Measurements from ENCODE around the gene COP1. TPM values are rescaled to one million over a fixed set of nuclear protein-coding genes. Genes with fewer than 3 reads are reported as not detected.

The COP1 gene
- 35.0 and 44.4 TPM in 2 replicates for total RNA-seq (2012; rRNA removed)
- polyA plus RNA-seq (2012; rRNA removed) = 12.8 and 17.8 TPM in 2 replicates
- 4.6 and 5.4 TPM in 2 replicates for polyA plus RNA-seq (2012; cell fraction: cytosol; rRNA removed)
- 3.6 and 10.8 TPM in 2 replicates for polyA plus RNA-seq (2012; cell fraction: nucleus; rRNA removed; ENCODE audit: low replicate concordance)
- Bru-seq, nascent RNA = percentile 92 among the genes with signal in this experiment
- percentile 84 among the genes with signal in this experiment for BruChase-seq, experiment 1, labeled RNA remaining after a 6-hour chase
- percentile 86 among the genes with signal in this experiment for BruChase-seq, experiment 2, labeled RNA remaining after a 2-hour chase
- long read RNA-seq, transcript COP1-201 (19 exons, 2,124 nt) = minor isoform, 5 of 134 reads
- long read RNA-seq, transcript COP1-204 (20 exons, 3,033 nt) = major isoform, 62 of 134 reads
- long read RNA-seq, partial matches to known transcripts = 4 of 134 reads
- long read RNA-seq, other reads (novel, unspliced or antisense) = 61 of 134 reads

DNA sequence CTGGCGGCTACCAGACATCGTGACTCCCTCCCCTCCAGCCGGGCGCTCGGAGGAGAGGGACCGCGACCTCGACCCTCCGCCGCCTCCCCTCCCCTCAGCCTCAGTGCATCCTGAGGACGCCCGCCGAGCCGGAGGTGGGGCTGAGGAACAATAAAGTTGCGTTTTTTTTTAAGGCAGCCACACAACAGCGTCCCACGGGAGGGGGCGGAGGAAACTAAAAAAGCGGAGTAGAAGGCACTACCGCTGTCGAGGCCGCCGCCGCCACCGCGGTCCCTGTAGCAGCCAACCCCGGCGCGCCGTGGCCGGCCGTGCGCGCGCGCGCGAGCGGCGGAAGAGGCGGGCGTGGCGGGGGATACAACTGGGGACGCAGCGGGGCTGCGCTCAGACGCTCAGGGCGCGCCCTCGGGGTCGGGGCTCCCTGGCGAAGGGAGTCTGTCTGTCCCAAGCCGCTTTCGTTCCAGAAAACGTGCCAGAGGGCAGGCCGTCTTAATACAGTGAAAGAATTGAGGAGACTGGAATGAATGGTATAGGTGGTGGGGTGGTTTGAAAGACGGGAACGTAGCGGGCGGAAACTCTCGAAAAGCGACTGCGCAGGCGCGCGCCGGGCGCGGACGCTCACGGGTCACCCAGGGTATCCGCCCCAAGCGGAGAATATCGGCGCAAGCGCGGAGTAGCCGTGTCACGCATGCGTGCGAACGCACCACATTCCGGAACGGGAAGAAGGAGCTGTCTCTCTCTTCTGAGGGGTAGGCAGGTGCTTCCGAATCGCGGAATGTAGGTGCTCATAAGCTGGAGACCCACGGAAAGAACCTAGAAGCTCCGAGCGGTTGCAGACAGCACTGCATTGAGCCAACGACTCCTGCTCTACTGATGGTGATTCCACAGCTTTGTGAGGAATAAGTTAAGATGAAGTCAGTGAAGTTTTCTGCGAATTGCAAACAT, at the start of gene COP1:
COP1 (minus strand) TSS at position 326 of the 942 bp plus-strand sequence; CDS start at position 18, 308 bp downstream.
- peak within 1 kb of the TSS; percentile 91 for H3K27ac ChIP-seq (ENCODE audit: insufficient read depth, low read length)
- no peaks in the 10 kb centered on the region for H3K27me3 ChIP-seq (ENCODE audit: control insufficient read depth, insufficient read depth, low read length)
- H2BK5ac ChIP-seq (ENCODE audit: low read depth, low read length, poor library complexity, severe bottlenecking) = peak within 1 kb of the TSS; percentile 77
- peak within 1 kb of the TSS; percentile 80 to 95 for H4K8ac ChIP-seq (ENCODE audit: low read depth in 2 of 2, low read length in 2 of 2)
- intact Hi-C loops (cut with micrococcal nuclease) (loop anchor here (2.0 to 5.0 kb wide), 3 partner anchors 90 to 1055 kb away; no protein-coding TSS in a partner anchor), in situ Hi-C loops (cut with MboI; ENCODE audit: low sequenced_read_pairs) (no loop called here), dilution Hi-C loops (cut with HindIII; ENCODE audit: low sequenced_read_pairs, unreplicated experiment) (no loop called here)
- WGBS, 2 experiments (ENCODE audit: extremely low coverage in 2 of 2, insufficient read length in 1 of 2) = 0% methylated on average over 50 of the region's 92 CpGs; no CpG with 5 or more reads in 1 of the 2 experiments
- ChIA-PET POLR2A (ENCODE audit: unreplicated experiment) (interaction anchor here (0.5 to 1.0 kb wide), 6 partner anchors 11 to 322 kb away, joined by 3 to 6 read pairs (median 3); no protein-coding TSS in a partner anchor), CTCF (interaction anchor here (0.6 to 1.1 kb wide), 4 partner anchors 87 to 135 kb away, joined by 3 to 4 read pairs (median 4); no protein-coding TSS in a partner anchor)
- H4K20me1 ChIP-seq (ENCODE audit: insufficient read depth, low read length) = peaks cover 32% of the 10 kb centered on the region
- H3K4me3 ChIP-seq (ENCODE audit: insufficient read depth, low read depth, low read length) = peak within 1 kb of the TSS; percentile 76
- H3K56ac ChIP-seq (ENCODE audit: extremely low read depth, insufficient read depth, low read length) = peak within 1 kb of the TSS; percentile 87
- no peaks in the 10 kb centered on the region for H3K36me3 ChIP-seq (ENCODE audit: control insufficient read depth, insufficient read depth, low read length)
- no TSS peak for BruUV-seq (replicated peaks)
- H4K5ac ChIP-seq (ENCODE audit: low read depth, low read length) = peak within 1 kb of the TSS; percentile 84
- peak within 1 kb of the TSS; percentile 84 for H3K4ac ChIP-seq (ENCODE audit: low read depth, low read length)
- peak within 1 kb of the TSS; percentile 86 for H3K23ac ChIP-seq (ENCODE audit: low read depth, low read length)
- TF ChIP-seq POLR2A (IDR thresholded peaks at IDR 0.05; ENCODE audit: low read depth, low read length) (peak; percentile 91), RAD21 (IDR thresholded peaks at IDR 0.05; ENCODE audit: low read length) (no peak), CEBPB (IDR thresholded peaks at IDR 0.05; ENCODE audit: low read depth, low read length) (no peak), BHLHE40 (IDR thresholded peaks at IDR 0.05; ENCODE audit: low read depth, low read length) (peak; percentile 10; the same call in 1 of the 2 replicates), NFE2L2 (IDR thresholded peaks at IDR 0.05; ENCODE audit: low read depth, low read length) (no peak), CHD1 (IDR thresholded peaks at IDR 0.05; ENCODE audit: low read depth, low read length) (0 out of 2 replicates have a peak, but pooled peaks have one; percentile 37), MXI1 (IDR thresholded peaks at IDR 0.05; ENCODE audit: borderline replicate concordance, low read depth, low read length) (peak; percentile 79), MAZ (IDR thresholded peaks at IDR 0.05; ENCODE audit: borderline replicate concordance, low read depth, low read length) (peak; percentile 68; the same call in 1 of the 2 replicates)
- peak within 1 kb of the TSS; percentile 24 for H3K18ac ChIP-seq (ENCODE audit: low read depth, low read length)
- peaks cover 8 to 13% of the 10 kb centered on the region in 2 experiments; a peak in 2 of 4 replicates for H3K79me1 ChIP-seq (ENCODE audit: low read depth in 1 of 2, low read length in 2 of 2)
- peak within 1 kb of the TSS; percentile 96 for H2AK9ac ChIP-seq (replicated peaks; ENCODE audit: low read depth, low read length, poor library complexity)
- H3K9me3 ChIP-seq (ENCODE audit: control insufficient read depth, insufficient read depth, low read length) = no peaks in the 10 kb centered on the region
- H2AK5ac ChIP-seq (ENCODE audit: low read depth, low read length) = peak within 1 kb of the TSS; percentile 79
- H3K9ac ChIP-seq (ENCODE audit: low read depth, low read length) = peak within 1 kb of the TSS; percentile 98
- H3K9me1 ChIP-seq (ENCODE audit: insufficient read depth, low read length) = peaks cover 3% of the 10 kb centered on the region; the same call in 1 of the 2 replicates
- DNase-seq (peak; percentile 93), ATAC-seq (ENCODE audit: low read depth) (peak; percentile 92)
- H3K4me1 ChIP-seq (ENCODE audit: control insufficient read depth, insufficient read depth, low read length) = peaks cover 3% of the 10 kb centered on the region; the same call in 1 of the 2 replicates
- peak within 1 kb of the TSS; percentile 97 for H2AFZ ChIP-seq (replicated peaks; ENCODE audit: low read length, poor library complexity)
- peak within 1 kb of the TSS; percentile 92 for H3K14ac ChIP-seq (replicated peaks; ENCODE audit: low read depth, low read length)
- peak within 1 kb of the TSS; percentile 94 for H4K91ac ChIP-seq (ENCODE audit: insufficient read depth, low read depth, low read length)
- H2BK15ac ChIP-seq (ENCODE audit: low read depth, low read length) = no peak within 1 kb of the TSS
- H3K4me2 ChIP-seq (ENCODE audit: low read depth, low read length) = peak within 1 kb of the TSS; percentile 87
- no peak within 1 kb of the TSS for H2BK20ac ChIP-seq (ENCODE audit: low read depth, low read length)
- peak within 1 kb of the TSS; percentile 59; the same call in 1 of the 2 replicates for H2BK120ac ChIP-seq (ENCODE audit: low read depth, low read length)

All from IMR-90 (cell line).